GM19240 (cell line): ENCODE data around the gene TAF3.

Source experiments
- DNase-seq: peaks from one replicate; pipeline ENCODE4 v3.0.0; 2011; ENCODE audit warnings: low spot score; ENCODE audit not compliant: insufficient read length

The TAF3 gene

DNA sequence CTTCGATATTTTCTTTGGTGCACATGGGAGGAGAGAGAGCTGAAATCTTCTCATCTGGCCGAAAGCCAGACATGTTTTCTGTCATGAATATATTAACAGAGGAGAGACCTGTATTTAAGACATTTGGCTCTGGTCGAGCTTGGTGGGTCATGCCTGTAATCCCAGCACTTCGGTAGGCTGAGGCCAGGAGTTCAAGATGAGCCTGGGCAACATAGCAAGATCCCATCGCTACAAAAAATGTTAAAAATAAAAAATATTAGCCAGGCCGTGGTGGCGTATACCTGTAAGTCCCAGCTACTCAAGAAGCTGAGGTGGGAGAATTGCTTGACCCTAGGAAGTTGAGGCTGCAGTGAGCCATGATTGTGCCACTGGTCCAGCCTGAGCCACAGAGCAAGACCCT is 214.3 kb downstream of the TAF3 start:
- DNase-seq = no peak

DNA sequence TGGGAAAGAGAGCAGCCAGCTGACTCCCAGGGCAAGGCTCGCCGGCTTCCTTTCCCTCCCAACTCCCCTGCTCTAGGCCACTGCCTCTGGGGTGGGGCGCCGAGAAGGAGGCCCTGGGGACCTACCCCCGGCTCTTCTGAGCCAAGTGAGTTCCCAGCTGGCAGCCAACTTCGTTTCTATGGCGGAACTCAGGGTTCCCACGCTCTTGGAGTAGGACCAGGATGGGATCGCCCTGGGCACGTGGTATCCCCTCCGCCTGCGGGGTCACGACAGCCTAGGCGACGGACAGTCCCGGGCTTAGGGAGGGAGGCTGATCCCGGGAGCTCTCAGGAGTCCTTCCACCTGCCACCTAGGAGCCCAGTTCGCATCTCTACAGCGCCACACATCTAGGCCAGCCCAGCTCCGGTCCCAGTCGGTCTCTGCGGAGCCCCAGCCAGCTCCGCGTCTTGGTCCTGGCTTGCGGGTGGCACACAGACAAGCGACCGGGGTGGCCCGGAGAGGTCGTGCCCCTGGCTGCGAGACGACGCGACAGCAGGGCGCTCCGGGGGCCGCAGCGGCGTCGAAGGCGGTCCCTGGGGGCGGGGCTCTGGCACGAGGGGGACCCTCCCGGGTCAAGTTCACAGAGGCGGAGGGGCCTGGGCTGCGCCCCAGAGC is 215.6 kb downstream of the TAF3 start:
- no peak for DNase-seq

GRCh38 chr10:8034466-8035005 is 216.2 kb downstream of the TAF3 start:
- no peak for DNase-seq

DNA sequence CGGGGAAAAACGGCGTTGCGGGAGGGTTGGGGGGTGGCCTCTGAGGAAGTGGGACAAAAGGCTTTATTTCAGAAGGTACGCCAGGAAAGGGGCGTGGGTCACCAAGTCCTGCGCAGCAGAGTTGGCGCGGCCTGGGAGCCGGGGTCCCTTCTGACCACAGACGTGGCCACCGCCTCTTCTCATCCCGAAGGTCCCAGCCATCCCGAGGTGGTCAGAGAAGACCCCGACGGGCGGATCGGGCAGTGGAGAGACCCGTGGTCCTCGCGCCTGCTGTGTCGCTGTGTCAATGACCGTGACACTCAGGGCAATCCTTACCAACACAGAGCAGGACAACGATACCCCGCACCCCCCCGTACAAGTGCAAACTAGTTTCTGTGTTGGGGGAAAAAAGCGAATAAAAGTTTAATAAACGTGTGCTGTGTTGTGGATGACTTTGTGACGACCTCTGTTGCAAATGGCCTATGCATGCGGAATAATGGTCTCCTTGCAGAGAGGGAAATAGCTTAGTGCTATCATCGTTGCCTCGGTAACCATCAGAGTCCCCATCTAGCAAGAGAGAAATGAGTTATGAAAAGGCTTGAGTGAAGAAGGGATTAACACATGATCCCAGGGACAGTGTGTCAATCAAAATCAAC is 216.8 kb downstream of the TAF3 start:
- no peak for DNase-seq

DNA sequence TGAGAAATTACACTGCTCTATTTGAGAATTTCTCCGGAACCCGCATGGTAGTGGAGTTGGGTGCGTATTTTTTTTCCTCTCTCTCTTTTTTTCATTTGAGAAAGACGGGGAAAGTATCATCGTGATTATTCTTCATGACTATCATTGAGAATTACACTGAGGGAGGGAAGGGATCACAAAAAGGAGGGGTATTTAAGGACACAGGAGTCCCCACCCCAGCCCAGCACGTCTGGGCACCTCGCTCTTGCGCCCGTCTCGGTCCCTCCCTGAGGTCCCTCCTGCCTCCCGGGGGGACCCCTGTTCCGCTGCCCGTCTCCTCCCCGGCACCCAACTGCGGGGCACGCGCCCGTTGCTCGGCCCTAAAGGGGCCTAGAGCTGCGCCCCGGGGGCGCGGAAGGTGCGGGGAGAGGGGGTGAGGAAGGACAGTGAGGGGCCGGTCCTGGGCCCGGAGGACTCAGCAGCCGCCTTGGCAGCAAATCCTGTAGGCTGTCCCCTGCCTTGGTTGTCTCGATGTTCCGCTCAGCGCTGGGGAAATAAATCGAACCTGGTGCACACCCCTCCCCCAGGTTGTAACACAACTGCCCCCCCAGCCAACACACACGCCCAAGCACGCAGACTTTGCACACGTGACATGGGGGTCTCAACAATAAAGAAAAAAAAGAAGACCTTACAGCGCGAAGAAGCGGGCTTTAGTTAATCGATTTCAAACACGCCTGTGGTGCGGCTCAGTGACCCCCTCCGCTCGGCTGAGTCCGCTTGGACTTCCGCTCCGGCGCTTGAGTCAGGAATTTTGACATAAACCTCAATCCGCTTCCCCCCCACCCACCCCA is 217.6 kb downstream of the TAF3 start:
- DNase-seq = no peak

- DNase-seq = no peak
Measured at GRCh38 chr10:8036506-8037198, 218.3 kb downstream of the TAF3 start.

DNA sequence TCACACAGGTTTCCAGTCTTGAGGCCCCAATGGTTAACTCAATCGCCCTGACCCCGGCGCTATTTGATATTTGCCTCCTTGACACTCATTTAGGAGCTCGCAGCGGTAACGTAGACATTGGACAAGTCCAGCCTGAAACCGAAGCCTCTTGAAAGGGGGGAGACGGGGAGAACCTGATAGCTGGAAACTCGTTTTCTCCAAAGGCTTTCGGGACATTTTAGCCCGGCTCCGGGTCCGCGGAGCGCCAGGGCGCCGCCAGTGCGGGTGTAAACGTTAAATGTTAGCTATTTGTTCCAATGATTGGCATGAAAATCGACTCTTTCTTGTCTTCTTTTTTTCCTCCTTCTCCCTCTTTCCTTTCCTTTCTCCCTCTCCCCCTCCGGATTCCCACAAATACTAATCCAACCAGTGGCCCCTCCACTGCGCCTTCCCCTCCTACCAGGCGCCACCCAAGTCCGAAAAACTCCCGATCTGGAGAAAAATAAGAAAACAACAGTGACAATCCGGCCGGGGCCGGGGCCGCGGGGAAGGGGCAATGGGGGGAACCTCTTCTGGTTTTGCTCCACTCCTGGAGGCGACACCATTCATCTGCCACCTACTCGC is 219.0 kb downstream of the TAF3 start:
- no peak for DNase-seq

GRCh38 chr10:8037941-8038894 is 219.9 kb downstream of the TAF3 start:
- no peak for DNase-seq

GRCh38 chr10:8039321-8039881 is 221.1 kb downstream of the TAF3 start:
- DNase-seq = no peak

DNA sequence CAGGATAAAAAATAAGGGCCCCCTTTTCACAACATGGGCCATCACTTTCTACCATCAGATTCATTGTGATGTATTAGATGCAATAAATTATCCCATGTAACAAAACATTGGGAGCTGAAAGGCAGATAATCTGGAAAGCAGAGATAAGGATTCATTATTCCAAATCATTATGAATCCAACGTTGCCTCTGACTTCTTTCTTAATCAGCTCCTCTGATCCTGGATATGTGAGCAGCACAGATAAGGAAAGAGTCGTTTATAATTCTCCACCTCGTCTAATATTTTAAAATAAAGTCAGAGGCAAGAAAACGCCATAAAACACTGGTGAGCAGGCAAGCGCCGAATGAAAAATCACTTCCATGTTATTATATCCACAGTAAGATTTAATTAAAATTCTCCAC is 222.3 kb downstream of the TAF3 start:
- no peak for DNase-seq

- DNase-seq = no peak
Measured at GRCh38 chr10:8041284-8041991, 223.1 kb downstream of the TAF3 start.

- DNase-seq = no peak
Measured at GRCh38 chr10:8041992-8042720, 223.9 kb downstream of the TAF3 start.

DNA sequence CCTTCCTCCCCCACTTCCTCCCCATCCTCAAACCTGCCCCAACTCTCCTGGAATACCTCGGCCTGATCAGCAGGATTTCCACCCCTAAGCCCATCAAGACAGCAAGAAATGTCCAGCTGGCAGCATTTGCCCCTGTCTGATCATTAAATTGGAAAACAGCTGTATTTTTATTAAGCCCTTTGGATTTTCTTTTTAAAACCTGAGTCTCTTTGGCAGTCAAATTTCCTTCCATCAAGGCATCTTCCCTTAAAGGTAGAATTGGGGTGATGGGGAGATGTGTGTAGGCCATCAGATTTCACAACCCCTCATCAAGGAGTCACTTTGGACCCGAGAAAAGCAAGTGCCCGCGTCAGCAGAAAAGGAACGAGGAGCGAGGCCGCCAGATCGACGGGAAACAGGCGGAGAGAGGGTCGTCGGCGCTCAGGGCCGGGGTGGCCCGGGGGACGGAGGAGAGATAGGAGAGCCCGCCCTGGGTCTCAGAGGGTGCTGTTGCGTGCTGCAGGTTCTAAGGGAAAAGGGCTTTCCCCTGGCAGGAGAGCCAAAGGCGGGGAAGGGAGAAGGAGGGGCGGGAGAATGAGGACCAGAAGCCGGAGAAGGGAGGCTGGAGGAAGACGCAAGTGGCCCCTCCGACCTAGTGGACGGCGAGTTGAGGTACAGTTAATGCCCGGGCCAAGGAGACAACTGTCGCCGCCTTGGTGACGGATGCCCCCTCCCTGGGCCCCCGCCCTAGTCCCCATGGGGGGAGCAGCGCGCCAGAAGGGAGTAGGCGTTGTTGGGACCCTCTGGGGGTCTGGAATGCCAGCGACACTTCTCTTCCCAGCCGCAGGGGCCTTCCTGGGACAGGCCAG is 224.6 kb downstream of the TAF3 start:
- DNase-seq = no peak

- DNase-seq = no peak
Measured at GRCh38 chr10:8043569-8044306, 225.4 kb downstream of the TAF3 start.

DNA sequence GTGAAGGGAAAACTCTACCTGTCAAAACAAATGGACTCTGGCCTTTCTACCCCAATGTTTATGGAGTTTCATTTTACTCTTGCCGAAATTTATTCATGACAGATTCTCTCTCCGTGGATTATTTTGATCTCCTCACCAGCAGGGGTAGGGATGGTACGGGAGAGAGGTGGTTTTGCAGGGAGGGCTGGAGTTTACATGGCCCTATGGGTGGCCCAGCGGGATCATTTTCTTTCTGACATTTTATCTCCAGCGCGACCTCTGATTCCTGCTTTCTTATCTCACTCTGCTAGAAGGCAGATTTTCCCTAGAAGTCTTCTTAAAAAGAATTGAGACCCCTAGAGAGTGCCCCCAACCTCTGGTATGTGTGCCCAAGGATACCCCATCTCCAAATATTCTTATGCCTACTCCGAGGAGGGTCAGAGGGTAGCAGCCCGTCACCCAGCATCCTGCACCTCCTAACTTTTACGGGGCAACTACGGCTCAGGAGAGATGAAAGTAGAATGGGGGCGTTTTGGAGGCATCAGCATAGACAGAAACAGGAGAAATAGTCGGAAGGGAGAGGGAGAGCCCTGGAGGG is 226.1 kb downstream of the TAF3 start:
- no peak for DNase-seq

- DNase-seq = no peak
Measured at GRCh38 chr10:8044908-8045725, 226.8 kb downstream of the TAF3 start.
